ENCODE results near the gene GRID2IP. TPM values are rescaled to one million over a fixed set of nuclear protein-coding genes. Genes with fewer than 3 reads are reported as not detected.

GRID2IP gene
- total RNA-seq, 4 donors from 2014 or later: 0.21 to 0.49 TPM; not detected in 2

- Histone ChIP-seq H3K36me3 (no peaks in the 10 kb centered on the region), H3K27ac (no peak overlapping the region), H3K4me1 (no peaks in the 10 kb centered on the region), H3K27me3 (no peaks in the 10 kb centered on the region), H3K4me3 (no peak overlapping the region), H3K9me3 (no peaks in the 10 kb centered on the region)
- intact Hi-C loops (cut with DNase I; ENCODE audit: low total_unique reads): no loop called here
- DNase-seq: no peak
- TF ChIP-seq POLR2A (IDR thresholded peaks at IDR 0.05) (no peak), CTCF (IDR thresholded peaks at IDR 0.05) (no peak)
These were observed 37.7 kb downstream of the GRID2IP start for GRCh38 chr7:6513541-6513940.

GRCh38 chr7:6512892-6513291, 38.4 kb downstream of the GRID2IP start:
- H3K27ac ChIP-seq: no peak overlapping the region
- intact Hi-C loops (cut with DNase I; ENCODE audit: low total_unique reads): no loop called here

GRCh38 chr7:6510476-6511133, 40.7 kb downstream of the GRID2IP start:
- intact Hi-C loops (cut with DNase I; ENCODE audit: low total_unique reads): no loop called here
- TF ChIP-seq POLR2A (IDR thresholded peaks at IDR 0.05): no peak
- no peak for TF ChIP-seq CTCF (IDR thresholded peaks at IDR 0.05)
- no peak overlapping the region for H3K4me3 ChIP-seq
- DNase-seq: no peak
- H3K27me3 ChIP-seq: no peaks in the 10 kb centered on the region
- H3K27ac ChIP-seq: no peak overlapping the region
- no peaks in the 10 kb centered on the region for H3K4me1 ChIP-seq
- H3K9me3 ChIP-seq: no peaks in the 10 kb centered on the region
- no peaks in the 10 kb centered on the region for H3K36me3 ChIP-seq

More at GRCh38 chr7:6512892-6513291, 38.4 kb downstream of the GRID2IP start:
- TF ChIP-seq CTCF (IDR thresholded peaks at IDR 0.05): no peak
- TF ChIP-seq POLR2A (IDR thresholded peaks at IDR 0.05): no peak
- Histone ChIP-seq H3K4me3 (no peak overlapping the region), H3K4me1 (no peaks in the 10 kb centered on the region), H3K9me3 (no peaks in the 10 kb centered on the region), H3K36me3 (no peaks in the 10 kb centered on the region), H3K27me3 (no peaks in the 10 kb centered on the region)
- no peak for DNase-seq

GRCh38 chr7:6508950-6509349, 42.3 kb downstream of the GRID2IP start:
- intact Hi-C loops (cut with DNase I; ENCODE audit: low total_unique reads): no loop called here
- Histone ChIP-seq H3K4me1 (no peaks in the 10 kb centered on the region), H3K9me3 (no peaks in the 10 kb centered on the region), H3K27ac (no peak overlapping the region), H3K36me3 (no peaks in the 10 kb centered on the region), H3K27me3 (no peaks in the 10 kb centered on the region), H3K4me3 (no peak overlapping the region)
- no peak for TF ChIP-seq POLR2A (IDR thresholded peaks at IDR 0.05)
- no peak for TF ChIP-seq CTCF (IDR thresholded peaks at IDR 0.05)
- no peak for DNase-seq

- H3K9me3 ChIP-seq: no peaks in the 10 kb centered on the region
- no peak overlapping the region for H3K4me3 ChIP-seq
- H3K4me1 ChIP-seq: no peaks in the 10 kb centered on the region
- TF ChIP-seq POLR2A (IDR thresholded peaks at IDR 0.05): no peak
- TF ChIP-seq CTCF (IDR thresholded peaks at IDR 0.05): no peak
- intact Hi-C loops (cut with DNase I; ENCODE audit: low total_unique reads): no loop called here
- no peak for DNase-seq
- no peaks in the 10 kb centered on the region for H3K27me3 ChIP-seq
- no peak overlapping the region for H3K27ac ChIP-seq
- H3K36me3 ChIP-seq: no peaks in the 10 kb centered on the region
These were observed 42.7 kb downstream of the GRID2IP start for GRCh38 chr7:6508539-6508938.

Measured in uterus (tissue), 4 donors.